Stimulated activated CD4-positive, alpha-beta T cell treated with anti-CD3 and anti-CD28 coated beads, Interleukin-12 subunit alpha, Interleukin-12 subunit beta, amount 100 ng/mL, for 48 hours (primary cell): ENCODE results near the gene MRAP.
"Not testable (repeated sequence)": the region's sequence is repeated elsewhere in the genome, so short reads cannot be mapped to it uniquely, and the experiment has no call there.

Source experiments
- DNase-seq, 3 donors: peaks; one replicate each; pipeline ENCODE4 v3.0.0-alpha.2; 2020; ENCODE audit warnings: low read depth in 2 of 3, low spot score in 1 of 3

The MRAP gene

GRCh38 chr21:32298658-32299081, at the start of gene MRAP:
Gene MRAP, plus strand, starts transcription at chr21:32298855. Its CDS starts 117 bp downstream, at chr21:32298972.
- no peak for DNase-seq

- no peak for DNase-seq
Measured at GRCh38 chr21:32249511-32250280, 49.0 kb upstream of the MRAP start.

GRCh38 chr21:32252136-32252535, 46.5 kb upstream of the MRAP start:
- DNase-seq = no peak

- no peak for DNase-seq
Measured at GRCh38 chr21:32253215-32253641, 45.4 kb upstream of the MRAP start.

GRCh38 chr21:32256251-32256650, 42.4 kb upstream of the MRAP start:
- no peak for DNase-seq

GRCh38 chr21:32256873-32257620, 41.6 kb upstream of the MRAP start:
- no peak for DNase-seq

DNA sequence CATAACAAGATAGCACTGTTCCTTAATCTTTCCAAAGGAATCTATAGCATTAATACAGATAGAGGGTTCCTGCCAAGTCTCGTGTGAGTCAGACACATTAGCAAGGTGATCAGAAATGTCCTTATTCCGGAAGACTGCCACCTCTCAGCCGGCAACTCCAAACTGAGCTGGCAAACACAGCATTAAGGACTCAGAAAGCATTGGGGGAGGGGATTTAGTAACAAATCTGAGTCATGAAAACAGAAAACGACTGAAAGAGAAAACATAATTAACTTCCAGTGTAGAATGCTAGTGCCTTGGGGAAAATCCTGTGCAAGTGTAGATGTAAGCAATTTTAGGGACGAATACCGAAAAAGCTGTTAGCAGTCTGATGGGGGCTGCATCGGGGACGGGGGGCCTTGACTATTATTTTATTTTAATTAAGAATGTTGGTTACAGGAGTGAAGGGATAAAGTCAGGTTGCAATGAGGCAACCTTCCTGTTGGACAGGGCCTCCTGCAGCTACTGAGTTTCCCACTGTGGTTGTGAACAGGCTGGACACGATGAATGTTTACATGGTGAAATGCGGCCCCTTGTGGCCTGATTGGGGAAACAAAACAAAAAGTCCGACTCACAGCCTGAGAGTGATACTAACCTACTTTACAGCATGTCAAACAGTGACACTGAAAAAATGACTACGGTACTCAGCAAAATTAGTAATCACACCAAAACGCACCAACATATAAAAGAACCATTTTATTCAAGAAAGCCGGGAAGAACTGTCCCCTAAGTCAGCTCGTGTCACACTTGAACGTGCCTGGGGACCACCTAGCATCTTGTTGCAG, 40.5 kb upstream of the MRAP start:
- peak in 2 of 3 donors; percentile 18 to 38 for DNase-seq

- DNase-seq = not testable (repeated sequence)
Measured at GRCh38 chr21:32258786-32259048, 39.9 kb upstream of the MRAP start.

DNA sequence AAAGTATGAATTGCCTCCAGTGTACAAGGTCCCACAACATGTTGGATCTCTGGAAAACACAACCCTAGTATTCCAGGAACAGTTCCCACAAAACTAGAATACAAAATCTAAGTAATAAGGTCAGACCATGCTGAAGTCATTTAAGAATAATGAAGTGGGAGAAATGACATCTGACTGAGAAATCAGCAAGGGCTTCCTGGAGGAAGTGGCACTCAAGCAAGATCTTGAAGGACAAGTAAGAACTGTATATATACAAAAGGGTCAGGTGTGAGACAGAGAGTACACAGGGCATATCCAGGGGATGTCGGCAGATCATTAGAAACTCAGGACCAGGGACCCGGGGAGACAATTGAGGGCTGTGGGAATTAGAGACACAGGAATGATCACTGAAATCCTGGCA, 38.5 kb upstream of the MRAP start:
- no peak for DNase-seq

DNA sequence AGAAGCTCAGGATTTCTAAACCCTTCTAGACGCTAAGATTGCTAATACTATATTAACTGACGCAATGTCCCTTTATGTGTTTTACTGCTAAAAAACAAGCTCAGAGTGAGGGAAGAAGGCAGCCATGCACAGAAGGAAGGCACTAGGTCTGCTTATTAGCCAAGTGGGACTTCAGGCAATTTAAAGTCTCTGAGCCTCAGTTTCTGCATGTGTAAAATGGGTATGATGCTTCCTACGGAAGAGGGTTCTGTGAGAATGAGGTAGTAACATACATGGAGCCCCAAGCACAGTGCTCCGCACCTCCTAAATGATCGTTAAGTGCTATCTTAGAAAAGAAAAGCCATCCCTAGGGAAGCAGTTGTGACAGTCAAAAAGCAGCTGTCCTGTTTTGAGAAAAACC, 36.7 kb upstream of the MRAP start:
- DNase-seq = no peak

GRCh38 chr21:32265321-32265720, 33.3 kb upstream of the MRAP start:
- not testable (repeated sequence) for DNase-seq

GRCh38 chr21:32270748-32271147, 27.9 kb upstream of the MRAP start:
- no peak for DNase-seq

DNA sequence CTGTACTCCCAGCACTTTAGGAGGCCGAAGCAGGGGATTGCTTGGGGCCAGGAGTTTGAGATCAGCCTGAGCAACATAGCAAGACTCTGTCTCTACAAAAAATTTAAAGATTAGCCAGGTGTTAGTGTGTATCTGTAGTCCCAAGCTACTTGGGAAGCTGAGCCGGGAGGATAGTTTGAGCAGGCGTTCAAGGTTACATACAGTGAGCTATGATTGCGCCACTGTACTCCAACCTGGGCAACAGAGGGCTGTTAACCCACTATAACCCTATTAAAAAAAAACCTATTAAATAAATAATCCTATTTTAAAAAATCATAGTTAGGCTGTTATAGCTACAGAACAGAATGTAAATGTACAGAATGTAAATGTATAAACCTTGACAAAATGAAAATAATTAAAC, 22.0 kb upstream of the MRAP start:
- DNase-seq = no peak

GRCh38 chr21:32278103-32278502, 20.6 kb upstream of the MRAP start:
- no peak for DNase-seq

- peak; percentile 95 to 98 (median 97) for DNase-seq
Measured at GRCh38 chr21:32278518-32279376, 19.9 kb upstream of the MRAP start, which contains the start of gene MIS18A. Gene MIS18A, minus strand, starts transcription at chr21:32279049. Its CDS starts 35 bp downstream, at chr21:32279014.

- DNase-seq = no peak
Measured at GRCh38 chr21:32279377-32279680, 19.3 kb upstream of the MRAP start.

DNA sequence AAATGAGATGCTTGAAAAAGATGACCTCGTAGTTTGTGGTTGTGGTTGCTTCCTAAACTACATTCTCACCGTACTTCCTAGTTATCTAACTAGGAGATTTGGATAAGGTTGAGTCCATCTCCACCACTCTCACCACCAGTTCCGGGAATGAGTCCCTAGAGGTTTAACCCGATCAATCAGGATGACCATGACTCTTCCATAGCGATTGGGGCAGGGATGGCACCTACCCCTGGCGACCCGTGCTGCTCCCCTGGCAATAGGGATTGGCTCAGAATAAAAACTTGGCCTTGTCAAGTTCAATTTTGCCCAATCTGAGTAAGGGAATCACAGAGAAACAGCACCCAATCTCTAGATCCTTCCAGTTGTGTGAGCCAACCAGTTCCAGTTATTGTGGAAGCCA, 17.1 kb upstream of the MRAP start:
- no peak for DNase-seq

- no peak for DNase-seq
Measured at GRCh38 chr21:32282992-32283391, 15.7 kb upstream of the MRAP start.

DNA sequence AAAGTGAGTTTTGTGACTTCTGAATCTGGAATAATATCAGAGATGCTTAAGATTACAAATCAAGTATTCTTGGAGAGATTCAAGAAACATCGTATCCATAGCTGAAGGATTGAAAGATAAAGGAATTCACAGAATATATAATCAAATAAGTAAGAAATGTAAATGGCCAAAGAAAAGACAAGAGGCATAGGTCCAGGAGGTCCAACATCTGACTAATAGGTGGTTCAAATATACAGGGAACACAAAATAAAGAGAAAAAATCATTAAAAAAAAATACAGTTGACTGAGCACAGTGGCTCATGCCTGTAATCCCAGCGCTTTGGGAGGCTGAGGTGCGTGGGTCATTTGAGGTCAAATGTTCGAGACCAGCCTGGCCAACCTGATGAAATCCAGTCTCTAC, 13.2 kb upstream of the MRAP start:
- DNase-seq = no peak

GRCh38 chr21:32297449-32297848, 1.2 kb upstream of the MRAP start:
- DNase-seq = no peak

GRCh38 chr21:32298148-32298559, 501 bp upstream of the MRAP start:
- DNase-seq = no peak
